Pancreas (tissue), 10 donors: ENCODE data around the gene RALBP1. TPM values are rescaled to one million over a fixed set of nuclear protein-coding genes. Genes with fewer than 3 reads are reported as not detected.

Experiments used
- ATAC-seq, 4 donors: fragments of 200-7000 bp; cut with Tn5 transposase; one replicate each; pipeline versions ENCODE4 v1.8.0 to v1.9.1; 2020; ENCODE audit warnings: mild to moderate bottlenecking in 4 of 4, moderate library complexity in 4 of 4
- DNase-seq, 6 donors: peaks; one replicate each; pipeline ENCODE4 v3.0.0-alpha.2; 2020
- FAIRE-seq: peaks from 2 replicates; lab custom pipeline; 2012; peaks lifted over from hg19 to GRCh38; lab: Jason Lieb, UNC
- H3K27ac ChIP-seq, 4 donors: fragments of 200-600 bp; sonication (generic); 1 replicate in 3 of 4; 2 replicates in 1 of 4; pipeline versions ENCODE4 v1.5.0 to v1.8.0; 2020
- H3K27me3 ChIP-seq, 4 donors: fragments of 200-600 bp; one replicate each; pipeline ENCODE4 v1.8.0; 2021
- H3K36me3 ChIP-seq, 3 donors: fragments of 200-600 bp; sonication (generic) in 1 of 3; one replicate each; pipeline versions ENCODE4 v1.5.0 to v1.8.0; 2020 to 2021
- H3K4me1 ChIP-seq, 3 donors: fragments of 200-600 bp; one replicate each; pipeline ENCODE4 v1.8.0; 2021
- H3K4me3 ChIP-seq, 4 donors: fragments of 200-600 bp; sonication (generic) in 2 of 4; one replicate each; pipeline versions ENCODE4 v1.5.0 to v1.8.0; 2020 to 2021
- H3K9me3 ChIP-seq, 4 donors: fragments of 200-600 bp; one replicate each; pipeline ENCODE4 v1.8.0; 2021
- CTCF ChIP-seq, 4 donors: fragments of 200-600 bp; sonication (generic) in 3 of 4; IDR thresholded peaks; one replicate each; pipeline versions ENCODE4 v1.5.0 to v1.8.0; 2021; ENCODE audit warnings: antibody characterized with exemption in 4 of 4
- WGBS, 2 donors: extraction: QIAGEN DNeasy Blood & Tissue Kit; methylation state at CpG; one replicate each; pipeline ENCODE4 v1.1.7; 2013; 5-methylcytosine and 5-hydroxymethylcytosine counted together
- intact Hi-C, 3 donors: fragments of 100-400 bp; cut with DNase I; formaldehyde crosslinking; loops; one replicate each; pipeline versions ENCODE4 v1.11.1 to v1.14.2; 2022
- polyA plus RNA-seq, 2 donors: library from polyadenylated mRNA; stranded (reverse); fragments of 200-250 nt; gene quantifications; one replicate each; pipeline ENCODE4 v1.2.3, GENCODE V29; 2013
- total RNA-seq, 6 donors: library from RNA; stranded (reverse); fragmentation: NEBNext Ultra II Directional in 4 of 6; extraction: Animal tissue kit (Norgen Biotek cat#: 25700) in 4 of 6; gene quantifications; one replicate each; pipeline versions ENCODE4 v1.2.1 to v1.2.4, GENCODE V29; 2021 to 2023
- donor health status: healthy with polysubstance abuse.
- donor health status: DM: no; HTN: no; CAD: no; lungs with moderate emphysema.
- donor health status: DM: no; HTN: no; CAD: no.
- donor health status: control.
- donor health status: control.
- donor health status: Bipolar disorder and iron deficiency.
- donor health status: DM: yes; HTN: yes; CAD: no.
- donor health status: DM: no; HTN: no; CAD: no.
- donor health status: DM: no; HTN: no; CAD: no.
- donor health status: DM: yes; HTN: yes; CAD: no.

Gene RALBP1
- total and polyA plus RNA-seq, 8 donors: 6.7 to 30.5 (median 12.9) TPM

- ATAC-seq (no peak), FAIRE-seq (no peak)
- H3K36me3 ChIP-seq: peaks cover 0 to 39% (median 8%) of the 10 kb centered on the region in 3 donors
Observed at GRCh38 chr18:9561759-9562158, 86.4 kb downstream of the RALBP1 start.

GRCh38 chr18:9562584-9562983 lies 87.3 kb downstream of the RALBP1 start:
- DNase-seq (no peak), ATAC-seq (no peak), FAIRE-seq (no peak)
- Histone ChIP-seq H3K27me3 (no peaks in the 10 kb centered on the region), H3K4me1 (no peaks in the 10 kb centered on the region), H3K9me3 (no peaks in the 10 kb centered on the region), H3K4me3 (no peak overlapping the region), H3K27ac (no peak overlapping the region), H3K36me3 (peaks cover 0 to 31% (median 7%) of the 10 kb centered on the region in 3 donors)
- intact Hi-C loops: no loop called here
- WGBS, 2 donors: 91 to 93% methylated on average over 4 of the region's 4 CpGs
- TF ChIP-seq CTCF (IDR thresholded peaks at IDR 0.05): no peak

More at GRCh38 chr18:9561759-9562158, 86.4 kb downstream of the RALBP1 start:
- Histone ChIP-seq H3K4me3 (no peak overlapping the region), H3K27ac (no peak overlapping the region), H3K9me3 (no peaks in the 10 kb centered on the region), H3K27me3 (no peaks in the 10 kb centered on the region), H3K4me1 (no peaks in the 10 kb centered on the region)
- TF ChIP-seq CTCF (IDR thresholded peaks at IDR 0.05): no peak
- WGBS, 2 donors: 88 to 95% methylated on average over 2 of the region's 2 CpGs
- DNase-seq: no peak
- intact Hi-C loops: no loop called here

DNA sequence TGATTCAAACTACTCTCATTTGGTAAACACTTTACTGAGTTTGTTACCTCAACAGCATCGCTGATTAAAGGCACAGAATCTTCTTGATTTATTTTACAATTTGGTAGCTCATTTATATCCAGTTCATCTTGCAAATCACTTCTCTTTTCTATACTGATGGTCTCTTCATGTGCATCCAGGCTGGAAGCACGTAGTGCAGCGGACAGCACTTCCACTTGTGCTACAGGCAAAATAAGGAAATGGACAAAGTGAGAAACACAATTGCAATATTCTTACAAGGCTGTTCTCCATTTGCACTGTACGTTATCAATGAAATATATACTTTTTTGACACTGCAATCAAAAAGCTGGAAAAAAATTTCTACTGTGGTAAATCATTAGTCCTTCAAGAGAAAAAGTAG lies 88.0 kb downstream of the RALBP1 start:
- DNase-seq: no peak
- Histone ChIP-seq H3K27ac (no peak overlapping the region), H3K36me3 (peaks cover 0 to 27% (median 7%) of the 10 kb centered on the region in 3 donors), H3K27me3 (no peaks in the 10 kb centered on the region), H3K4me3 (no peak overlapping the region), H3K9me3 (no peaks in the 10 kb centered on the region), H3K4me1 (no peaks in the 10 kb centered on the region)
- no peak for TF ChIP-seq CTCF (IDR thresholded peaks at IDR 0.05)
- FAIRE-seq: no peak
- intact Hi-C loops: no loop called here
- peak in 2 of 4 donors; percentile 23 to 44 for ATAC-seq
- 91 to 92% methylated on average over 4 of the region's 4 CpGs for WGBS, 2 donors

DNA sequence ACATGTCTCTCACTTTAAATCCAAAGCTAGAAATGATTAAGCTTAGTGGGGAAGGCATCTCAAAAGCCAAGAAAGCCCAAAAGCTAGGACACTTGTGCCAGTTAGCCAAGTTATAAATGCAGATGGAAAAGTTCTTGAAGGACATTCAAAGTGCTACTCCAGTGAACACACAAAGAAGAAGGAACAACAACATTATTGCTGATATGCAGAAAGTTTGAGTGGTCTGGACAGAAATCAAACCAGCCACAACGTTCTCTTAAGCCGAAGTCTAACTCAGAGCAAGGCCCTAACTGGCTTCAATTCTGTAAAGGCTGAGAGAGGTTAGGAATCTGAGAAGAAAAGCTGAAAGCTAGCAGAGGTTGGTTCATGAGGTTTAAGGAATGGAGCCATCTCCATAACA lies 90.1 kb downstream of the RALBP1 start:
- no peak overlapping the region for H3K27ac ChIP-seq
- FAIRE-seq (no peak), DNase-seq (no peak), ATAC-seq (peak in 1 of 4 donors; percentile 25)
- 82 to 87% methylated on average over 2 of the region's 2 CpGs for WGBS, 2 donors
- H3K9me3 ChIP-seq: no peaks in the 10 kb centered on the region
- H3K36me3 ChIP-seq: peaks cover 0 to 20% (median 7%) of the 10 kb centered on the region in 3 donors
- TF ChIP-seq CTCF (IDR thresholded peaks at IDR 0.05): no peak
- H3K27me3 ChIP-seq: no peaks in the 10 kb centered on the region
- H3K4me1 ChIP-seq: no peaks in the 10 kb centered on the region
- no peak overlapping the region for H3K4me3 ChIP-seq
- intact Hi-C loops: no loop called here

GRCh38 chr18:9568186-9568585 lies 92.9 kb downstream of the RALBP1 start:
- H3K36me3 ChIP-seq: peaks cover 0 to 15% (median 4%) of the 10 kb centered on the region in 3 donors
- DNase-seq (no peak), ATAC-seq (no peak), FAIRE-seq (no peak)
- H3K4me3 ChIP-seq: no peak overlapping the region
- H3K27me3 ChIP-seq: no peaks in the 10 kb centered on the region
- no peaks in the 10 kb centered on the region for H3K4me1 ChIP-seq
- no peak overlapping the region for H3K27ac ChIP-seq
- H3K9me3 ChIP-seq: no peaks in the 10 kb centered on the region
- intact Hi-C loops: no loop called here
- no peak for TF ChIP-seq CTCF (IDR thresholded peaks at IDR 0.05)
